Neural cell (in vitro differentiated cells): ENCODE data around the gene EMILIN2. TPM values are rescaled to one million over a fixed set of nuclear protein-coding genes. Genes with fewer than 3 reads are reported as not detected.

Experiments
- H2AFZ ChIP-seq: fragments of 200-600, 300-800 bp; sonication (generic), shearing (Covaris generic); 2 replicates; pipeline ENCODE4 v1.6.0; 2014; ENCODE audit warnings: low read depth, mild to moderate bottlenecking, antibody characterized with exemption, low read length, moderate library complexity
- H3F3A ChIP-seq: fragments of 200-600 bp; shearing (Covaris generic); 2 replicates; pipeline ENCODE4 v1.6.1; 2016; ENCODE audit warnings: mild to moderate bottlenecking, moderate library complexity, mixed read lengths, antibody characterized with exemption, low read length; ENCODE audit not compliant: insufficient read depth, poor library complexity, severe bottlenecking
- H3K27ac ChIP-seq: fragments of 200-600, 300-800 bp; sonication (generic), shearing (Covaris generic); 2 replicates; pipeline ENCODE4 v1.5.1; 2014; ENCODE audit warnings: mild to moderate bottlenecking, low read length, moderate library complexity
- H3K27me3 ChIP-seq: fragments of 300-800, 200-600 bp; sonication (generic), shearing (Covaris generic); 2 replicates; pipeline ENCODE4 v1.6.0; 2014; ENCODE audit warnings: mild to moderate bottlenecking, low read depth, low read length, moderate library complexity; ENCODE audit not compliant: insufficient read depth
- H3K36me3 ChIP-seq: fragments of 300-800, 200-600 bp; sonication (generic), shearing (Covaris generic); 2 replicates; pipeline ENCODE4 v1.5.1; 2014; ENCODE audit warnings: mild to moderate bottlenecking, antibody characterized with exemption, low read length, moderate library complexity; ENCODE audit not compliant: insufficient read depth
- H3K4me2 ChIP-seq: fragments of 300-800, 200-600 bp; sonication (generic), shearing (Covaris generic); 2 replicates; pipeline ENCODE4 v1.6.0; 2014; ENCODE audit warnings: mild to moderate bottlenecking, low read length
- H3K4me3 ChIP-seq: fragments of 300-800, 200-600 bp; sonication (generic), shearing (Covaris generic); 2 replicates; pipeline ENCODE4 v1.5.1; 2014; ENCODE audit warnings: mild to moderate bottlenecking, low read length, moderate library complexity
- H3K79me2 ChIP-seq: fragments of 200-600 bp; shearing (Covaris generic); replicated peaks from 2 replicates; pipeline ENCODE4 v1.6.0; 2014; ENCODE audit warnings: mild to moderate bottlenecking, low read length, moderate library complexity; ENCODE audit not compliant: insufficient read depth
- H3K9ac ChIP-seq: fragments of 300-800, 200-600 bp; sonication (generic), shearing (Covaris generic); 2 replicates; pipeline ENCODE4 v1.6.1; 2016; ENCODE audit warnings: mild to moderate bottlenecking, low read length, mixed read lengths
- H3K9me2 ChIP-seq: fragments of 200-600 bp; shearing (Covaris generic); 2 replicates; pipeline ENCODE4 v1.6.1; 2016; ENCODE audit warnings: mild to moderate bottlenecking, low read length, mixed read lengths; ENCODE audit not compliant: insufficient read depth
- H3K9me3 ChIP-seq: fragments of 200-600, 300-800 bp; sonication (generic), shearing (Covaris generic); 2 replicates; pipeline ENCODE4 v1.6.1; 2016; ENCODE audit warnings: mild to moderate bottlenecking, mixed run types, low read length, moderate library complexity, mixed read lengths
- H4K20me1 ChIP-seq: fragments of 200-600 bp; shearing (Covaris generic); 2 replicates; pipeline ENCODE4 v1.6.1; 2016; ENCODE audit warnings: mild to moderate bottlenecking, mixed run types; ENCODE audit not compliant: insufficient read depth
- EP300 ChIP-seq: fragments of 450-650 bp; conservative IDR thresholded peaks from 2 replicates; pipeline ENCODE4 v1.6.1; 2014; ENCODE audit warnings: antibody characterized with exemption, mild to moderate bottlenecking, moderate library complexity; ENCODE audit not compliant: poor library complexity, severe bottlenecking
- EZH2 ChIP-seq: fragments of 200-600, 300-800 bp; shearing (Covaris generic), sonication (generic); IDR thresholded peaks from 2 replicates; pipeline ENCODE4 v1.6.1; 2014; ENCODE audit warnings: antibody characterized with exemption, low read length, borderline replicate concordance, mild to moderate bottlenecking; ENCODE audit not compliant: insufficient read depth, poor library complexity, severe bottlenecking
- MXI1 ChIP-seq: fragments of 450-650 bp; conservative IDR thresholded peaks from 2 replicates; pipeline ENCODE4 v1.6.1; 2014; ENCODE audit warnings: antibody characterized with exemption, mild to moderate bottlenecking; ENCODE audit not compliant: poor library complexity, severe bottlenecking
- POLR2AphosphoS5 ChIP-seq: IDR thresholded peaks from 2 replicates; pipeline ENCODE4 v1.6.1; 2012
- RAD21 ChIP-seq: fragments of 450-650 bp; conservative IDR thresholded peaks from 2 replicates; pipeline ENCODE4 v1.6.1; 2014; ENCODE audit warnings: antibody characterized with exemption, mild to moderate bottlenecking, moderate library complexity
- SMC3 ChIP-seq: fragments of 450-650 bp; conservative IDR thresholded peaks from 2 replicates; pipeline ENCODE4 v1.6.1; 2014; ENCODE audit warnings: antibody characterized with exemption, mild to moderate bottlenecking, moderate library complexity; ENCODE audit not compliant: poor library complexity
- TAF1 ChIP-seq: IDR thresholded peaks from 2 replicates; pipeline ENCODE4 v1.6.1; 2012; ENCODE audit warnings: low read depth
- polyA plus RNA-seq: library from polyadenylated mRNA; depleted of rRNA; stranded (reverse); fragments of >200 nt; gene quantifications from 2 replicates; pipeline ENCODE4 v1.2.3, GENCODE V29; 2014
- TF ChIP-seq, protein P1 (sequence below): fragments of 450-650 bp; IDR thresholded peaks from 2 replicates; pipeline ENCODE4 v1.5.1; 2014; ENCODE audit warnings: antibody characterized with exemption, mild to moderate bottlenecking, moderate library complexity; ENCODE audit not compliant: poor library complexity, severe bottlenecking
- TF ChIP-seq, protein P2 (sequence below): IDR thresholded peaks from 2 replicates; pipeline ENCODE4 v1.6.1; 2012; ENCODE audit warnings: borderline replicate concordance

The EMILIN2 gene
- polyA plus RNA-seq, 1 donor from 2014 or later = not detected

GRCh38 chr18:2954869-2955645, 108.3 kb downstream of the EMILIN2 start:
- Histone ChIP-seq H3K27me3 (no peaks in the 10 kb centered on the region), H3K36me3 (peaks cover 9% of the 10 kb centered on the region), H3K27ac (no peak overlapping the region), H4K20me1 (no peaks in the 10 kb centered on the region), H3K9me2 (no peaks in the 10 kb centered on the region), H3F3A (no peaks in the 10 kb centered on the region), H3K4me2 (no peak overlapping the region), H3K9ac (no peak overlapping the region), H3K9me3 (no peaks in the 10 kb centered on the region), H3K79me2 (no peaks in the 10 kb centered on the region), H3K4me3 (no peak overlapping the region), H2AFZ (no peak overlapping the region)
- TF ChIP-seq, protein P1, sequence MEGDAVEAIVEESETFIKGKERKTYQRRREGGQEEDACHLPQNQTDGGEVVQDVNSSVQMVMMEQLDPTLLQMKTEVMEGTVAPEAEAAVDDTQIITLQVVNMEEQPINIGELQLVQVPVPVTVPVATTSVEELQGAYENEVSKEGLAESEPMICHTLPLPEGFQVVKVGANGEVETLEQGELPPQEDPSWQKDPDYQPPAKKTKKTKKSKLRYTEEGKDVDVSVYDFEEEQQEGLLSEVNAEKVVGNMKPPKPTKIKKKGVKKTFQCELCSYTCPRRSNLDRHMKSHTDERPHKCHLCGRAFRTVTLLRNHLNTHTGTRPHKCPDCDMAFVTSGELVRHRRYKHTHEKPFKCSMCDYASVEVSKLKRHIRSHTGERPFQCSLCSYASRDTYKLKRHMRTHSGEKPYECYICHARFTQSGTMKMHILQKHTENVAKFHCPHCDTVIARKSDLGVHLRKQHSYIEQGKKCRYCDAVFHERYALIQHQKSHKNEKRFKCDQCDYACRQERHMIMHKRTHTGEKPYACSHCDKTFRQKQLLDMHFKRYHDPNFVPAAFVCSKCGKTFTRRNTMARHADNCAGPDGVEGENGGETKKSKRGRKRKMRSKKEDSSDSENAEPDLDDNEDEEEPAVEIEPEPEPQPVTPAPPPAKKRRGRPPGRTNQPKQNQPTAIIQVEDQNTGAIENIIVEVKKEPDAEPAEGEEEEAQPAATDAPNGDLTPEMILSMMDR = no peak
- TF ChIP-seq POLR2AphosphoS5 (no peak), SMC3 (no peak), EP300 (no peak), EZH2 (no peak), RAD21 (no peak), TAF1 (no peak), MXI1 (no peak)
- TF ChIP-seq, protein P2, sequence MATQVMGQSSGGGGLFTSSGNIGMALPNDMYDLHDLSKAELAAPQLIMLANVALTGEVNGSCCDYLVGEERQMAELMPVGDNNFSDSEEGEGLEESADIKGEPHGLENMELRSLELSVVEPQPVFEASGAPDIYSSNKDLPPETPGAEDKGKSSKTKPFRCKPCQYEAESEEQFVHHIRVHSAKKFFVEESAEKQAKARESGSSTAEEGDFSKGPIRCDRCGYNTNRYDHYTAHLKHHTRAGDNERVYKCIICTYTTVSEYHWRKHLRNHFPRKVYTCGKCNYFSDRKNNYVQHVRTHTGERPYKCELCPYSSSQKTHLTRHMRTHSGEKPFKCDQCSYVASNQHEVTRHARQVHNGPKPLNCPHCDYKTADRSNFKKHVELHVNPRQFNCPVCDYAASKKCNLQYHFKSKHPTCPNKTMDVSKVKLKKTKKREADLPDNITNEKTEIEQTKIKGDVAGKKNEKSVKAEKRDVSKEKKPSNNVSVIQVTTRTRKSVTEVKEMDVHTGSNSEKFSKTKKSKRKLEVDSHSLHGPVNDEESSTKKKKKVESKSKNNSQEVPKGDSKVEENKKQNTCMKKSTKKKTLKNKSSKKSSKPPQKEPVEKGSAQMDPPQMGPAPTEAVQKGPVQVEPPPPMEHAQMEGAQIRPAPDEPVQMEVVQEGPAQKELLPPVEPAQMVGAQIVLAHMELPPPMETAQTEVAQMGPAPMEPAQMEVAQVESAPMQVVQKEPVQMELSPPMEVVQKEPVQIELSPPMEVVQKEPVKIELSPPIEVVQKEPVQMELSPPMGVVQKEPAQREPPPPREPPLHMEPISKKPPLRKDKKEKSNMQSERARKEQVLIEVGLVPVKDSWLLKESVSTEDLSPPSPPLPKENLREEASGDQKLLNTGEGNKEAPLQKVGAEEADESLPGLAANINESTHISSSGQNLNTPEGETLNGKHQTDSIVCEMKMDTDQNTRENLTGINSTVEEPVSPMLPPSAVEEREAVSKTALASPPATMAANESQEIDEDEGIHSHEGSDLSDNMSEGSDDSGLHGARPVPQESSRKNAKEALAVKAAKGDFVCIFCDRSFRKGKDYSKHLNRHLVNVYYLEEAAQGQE = no peak

GRCh38 chr18:2956056-2956455, 109.2 kb downstream of the EMILIN2 start:
- H3F3A ChIP-seq = no peaks in the 10 kb centered on the region
- H3K79me2 ChIP-seq = no peaks in the 10 kb centered on the region
- peaks cover 4% of the 10 kb centered on the region for H3K36me3 ChIP-seq
- TF ChIP-seq, protein P1 = no peak
- TF ChIP-seq TAF1 (no peak), MXI1 (no peak), POLR2AphosphoS5 (no peak), RAD21 (no peak), SMC3 (no peak)
- TF ChIP-seq, protein P2 = no peak
- no peaks in the 10 kb centered on the region for H3K9me2 ChIP-seq
- H3K4me2 ChIP-seq = no peak overlapping the region
- no peaks in the 10 kb centered on the region for H3K9me3 ChIP-seq
- no peak overlapping the region for H3K9ac ChIP-seq
- H3K27me3 ChIP-seq = no peaks in the 10 kb centered on the region
- no peak overlapping the region for H3K4me3 ChIP-seq
- no peak overlapping the region for H3K27ac ChIP-seq
- no peaks in the 10 kb centered on the region for H4K20me1 ChIP-seq
- no peak overlapping the region for H2AFZ ChIP-seq
